HCT116 (cell line): ENCODE data around the gene MYORG. TPM values are rescaled to one million over a fixed set of nuclear protein-coding genes. Genes with fewer than 3 reads are reported as not detected.

Experiments
- ATAC-seq: fragments of 200-7000 bp; cut with Tn5 transposase; 2 replicates; pipeline ENCODE4 v1.9.1; 2020; ENCODE audit warnings: mild to moderate bottlenecking, moderate library complexity
- BruUV-seq: library from RNA; stranded (reverse); fragments of 400-500 nt; replicated peaks from 2 replicates; lab custom pipeline; 2021; lab: Mats Ljungman, UMichigan
- CTCF ChIA-PET: fragments of 300-600 bp; sonication (Branson Sonifier 250); formaldehyde crosslinking; loops from one replicate; lab custom pipeline; 2021; ENCODE audit warnings: antibody characterized with exemption; lab: Charles Lee
- POLR2A ChIA-PET: fragments of 300-600, 350-600 bp; sonication (Branson Sonifier 250); formaldehyde crosslinking; loops from one replicate; lab custom pipeline; 2021; ENCODE audit warnings: antibody characterized with exemption; lab: Charles Lee
- RAD21 ChIA-PET, 2 experiments: fragments of 300-600 bp; sonication (Branson Sonifier 250); formaldehyde crosslinking; loops; one replicate each; lab custom pipeline; 2023; ENCODE audit warnings: low total read pairs in 2 of 2; ENCODE audit not compliant: uncharacterized antibody in 2 of 2, unreplicated experiment in 2 of 2, low non-redundant PET in 1 of 2; lab: Charles Lee
- DNase-seq: peaks from one replicate; pipeline ENCODE4 v3.0.0-alpha.2; 2010; ENCODE audit warnings: low read depth, low spot score
- H2AFZ ChIP-seq: fragments of 200-600 bp; shearing (Covaris generic), sonication (generic); 2 replicates; pipeline ENCODE4 v1.6.1; 2017; ENCODE audit warnings: low read depth, mixed run types, mixed read lengths, antibody characterized with exemption, low read length; ENCODE audit not compliant: poor library complexity, severe bottlenecking
- H3K27ac ChIP-seq: 2 replicates; pipeline ENCODE4 v1.5.1; 2012; ENCODE audit warnings: low read depth, low read length
- H3K27me3 ChIP-seq: fragments of 200-600 bp; sonication (generic); 2 replicates; pipeline ENCODE4 v1.6.1; 2016; ENCODE audit warnings: mixed run types, low read length, mixed read lengths; ENCODE audit not compliant: insufficient read depth
- H3K36me3 ChIP-seq, 2 experiments: fragments of 200-500 bp in 1 of 2; fragments of 200-600 bp in 1 of 2; sonication (Bioruptor generic) in 1 of 2; sonication (generic) in 1 of 2; 2 replicates each; pipeline versions ENCODE4 v1.5.1 to v1.6.1; 2014 to 2016; ENCODE audit warnings: low read length in 2 of 2, inconsistent platforms in 1 of 2, mixed read lengths in 1 of 2, mixed run types in 1 of 2; ENCODE audit not compliant: insufficient read depth in 2 of 2, control insufficient read depth in 1 of 2
- H3K4me1 ChIP-seq, 2 experiments: fragments of 200-600 bp in 1 of 2; sonication (generic) in 1 of 2; 2 replicates each; pipeline versions ENCODE4 v1.5.1 to v1.6.1; 2012 to 2017; ENCODE audit warnings: low read length in 2 of 2, inconsistent platforms in 1 of 2, mild to moderate bottlenecking in 1 of 2, mixed read lengths in 1 of 2, mixed run types in 1 of 2, moderate library complexity in 1 of 2; ENCODE audit not compliant: insufficient read depth in 2 of 2, control insufficient read depth in 1 of 2
- H3K4me2 ChIP-seq: fragments of 200-600 bp; sonication (generic); 2 replicates; pipeline ENCODE4 v1.6.1; 2017; ENCODE audit warnings: mixed run types, low read length, mixed read lengths
- H3K4me3 ChIP-seq, 2 experiments: fragments of 200-600 bp in 1 of 2; sonication (generic) in 1 of 2; replicated peaks in 1 of 2; 2 replicates each; pipeline ENCODE4 v1.5.1; 2011 to 2016; ENCODE audit warnings: low read length in 2 of 2, control low read depth in 1 of 2, low read depth in 1 of 2, mild to moderate bottlenecking in 1 of 2, mixed read lengths in 1 of 2, mixed run types in 1 of 2
- H3K79me2 ChIP-seq: fragments of 200-600 bp; sonication (generic); 2 replicates; pipeline ENCODE4 v1.6.1; 2017; ENCODE audit warnings: mild to moderate bottlenecking, mixed run types, low read length, moderate library complexity, mixed read lengths; ENCODE audit not compliant: insufficient read depth
- H3K9ac ChIP-seq: fragments of 200-600 bp; sonication (generic); 2 replicates; pipeline ENCODE4 v1.6.1; 2016; ENCODE audit warnings: low read length, mixed read lengths
- H3K9me2 ChIP-seq: fragments of 200-600 bp; sonication (generic), shearing (Covaris generic); 2 replicates; pipeline ENCODE4 v1.6.1; 2017; ENCODE audit warnings: mixed run types, mild to moderate bottlenecking, moderate library complexity; ENCODE audit not compliant: insufficient read depth
- H3K9me3 ChIP-seq, 2 experiments: fragments of 200-500 bp in 1 of 2; fragments of 200-600 bp in 1 of 2; sonication (Bioruptor generic) in 1 of 2; sonication (generic) in 1 of 2; 2 replicates each; pipeline ENCODE4 v1.6.1; 2014 to 2017; ENCODE audit warnings: low read length in 2 of 2, mixed read lengths in 2 of 2, inconsistent platforms in 1 of 2, low read depth in 1 of 2, mild to moderate bottlenecking in 1 of 2, mixed run types in 1 of 2, moderate library complexity in 1 of 2; ENCODE audit not compliant: control insufficient read depth in 1 of 2, insufficient read depth in 1 of 2
- H4K20me1 ChIP-seq: fragments of 200-600 bp; sonication (generic), shearing (Covaris generic); 2 replicates; pipeline ENCODE4 v1.6.1; 2017; ENCODE audit warnings: mixed run types, mild to moderate bottlenecking, moderate library complexity; ENCODE audit not compliant: insufficient read depth
- CBX3 ChIP-seq: IDR thresholded peaks from 2 replicates; pipeline ENCODE4 v1.6.1; 2012; ENCODE audit warnings: low read depth
- EGR1 ChIP-seq: IDR thresholded peaks from 2 replicates; pipeline ENCODE4 v1.6.1; 2012; ENCODE audit warnings: low read depth
- ELF1 ChIP-seq: IDR thresholded peaks from 2 replicates; pipeline ENCODE4 v1.6.1; 2012; ENCODE audit warnings: low read depth, borderline replicate concordance
- JUND ChIP-seq: IDR thresholded peaks from 2 replicates; pipeline ENCODE4 v1.6.1; 2012
- POLR2A ChIP-seq: IDR thresholded peaks from 2 replicates; pipeline ENCODE4 v1.7.0; 2011; ENCODE audit warnings: borderline replicate concordance; ENCODE audit not compliant: insufficient read depth, insufficient read length; ENCODE audit errors: extremely low read depth
- POLR2AphosphoS5 ChIP-seq: IDR thresholded peaks from 2 replicates; pipeline ENCODE4 v1.6.1; 2011; ENCODE audit warnings: mild to moderate bottlenecking, low read depth, low read length, moderate library complexity
- REST ChIP-seq: IDR thresholded peaks from 2 replicates; pipeline ENCODE4 v1.6.1; 2012; ENCODE audit warnings: low read depth
- SIN3A ChIP-seq: IDR thresholded peaks from 2 replicates; pipeline ENCODE4 v1.6.1; 2012; ENCODE audit warnings: low read depth
- SP1 ChIP-seq: IDR thresholded peaks from 2 replicates; pipeline ENCODE4 v1.6.1; 2012; ENCODE audit warnings: low read depth
- TCF7L2 ChIP-seq: IDR thresholded peaks from 2 replicates; pipeline ENCODE4 v1.7.0; 2011; ENCODE audit warnings: borderline replicate concordance, inconsistent platforms; ENCODE audit not compliant: insufficient read depth, insufficient read length; ENCODE audit errors: extremely low read depth
- ZNF274 ChIP-seq: fragments of 200-500 bp; sonication (Bioruptor generic); IDR thresholded peaks from 2 replicates; pipeline ENCODE4 v1.6.1; 2014; ENCODE audit warnings: mild to moderate bottlenecking, low read depth, low read length, inconsistent platforms
- intact Hi-C: fragments of 100-400 bp; cut with micrococcal nuclease; formaldehyde crosslinking; loops from 2 replicates; pipeline ENCODE4 v1.10.0; 2022
- total RNA-seq: library from RNA; stranded (reverse); gene quantifications from one replicate; pipeline ENCODE4 v1.2.1, GENCODE V29; 2021; ENCODE audit not compliant: unreplicated experiment
- TF ChIP-seq, protein P1 (sequence below): IDR thresholded peaks from 2 replicates; pipeline ENCODE4 v1.6.1; 2012
- TF ChIP-seq, protein P2 (sequence below): IDR thresholded peaks from 2 replicates; pipeline ENCODE4 v1.6.1; 2011; ENCODE audit warnings: mild to moderate bottlenecking, low read length, moderate library complexity; ENCODE audit not compliant: insufficient replicate concordance; ENCODE audit errors: extremely low read depth

Gene MYORG
- total RNA-seq, 1 experiment from 2014 or later: 8.5 TPM

DNA sequence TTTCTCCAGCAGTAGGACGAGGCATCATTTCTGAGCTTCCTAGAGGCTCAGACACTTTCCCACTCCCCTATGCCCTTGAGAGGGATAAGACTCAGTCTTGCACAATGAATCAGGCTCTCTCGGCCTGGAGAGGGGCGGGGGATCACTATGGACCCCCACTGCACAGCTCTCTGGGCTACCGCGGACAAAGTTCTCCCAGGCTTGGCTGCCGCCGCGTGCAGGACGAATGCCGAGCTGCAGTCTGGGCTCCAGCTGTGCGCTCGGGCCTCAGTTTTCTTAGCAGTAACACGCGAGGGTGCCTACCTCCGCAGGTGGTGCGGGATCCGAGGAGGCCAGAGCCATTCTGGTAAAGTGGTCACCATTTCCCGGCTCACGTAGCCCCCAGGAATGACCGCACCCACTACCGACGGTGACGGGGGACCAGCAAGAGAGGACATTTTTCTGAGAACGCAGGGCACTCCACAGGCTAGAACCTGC, 3.4 kb upstream of the MYORG start:
- intact Hi-C loops: no loop called here
- H2AFZ ChIP-seq: peak overlapping the region; percentile 84
- TF ChIP-seq SIN3A: no peak
- no peak for TF ChIP-seq TCF7L2
- TF ChIP-seq SP1: no peak
- no peak for TF ChIP-seq JUND
- TF ChIP-seq, protein P1, sequence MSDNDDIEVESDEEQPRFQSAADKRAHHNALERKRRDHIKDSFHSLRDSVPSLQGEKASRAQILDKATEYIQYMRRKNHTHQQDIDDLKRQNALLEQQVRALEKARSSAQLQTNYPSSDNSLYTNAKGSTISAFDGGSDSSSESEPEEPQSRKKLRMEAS: no peak
- TF ChIP-seq EGR1: no peak
- TF ChIP-seq POLR2A: no peak
- TF ChIP-seq ELF1: no peak
- no peak for TF ChIP-seq ZNF274
- no peak for TF ChIP-seq POLR2AphosphoS5
- no peak for TF ChIP-seq CBX3
- TF ChIP-seq, protein P2, sequence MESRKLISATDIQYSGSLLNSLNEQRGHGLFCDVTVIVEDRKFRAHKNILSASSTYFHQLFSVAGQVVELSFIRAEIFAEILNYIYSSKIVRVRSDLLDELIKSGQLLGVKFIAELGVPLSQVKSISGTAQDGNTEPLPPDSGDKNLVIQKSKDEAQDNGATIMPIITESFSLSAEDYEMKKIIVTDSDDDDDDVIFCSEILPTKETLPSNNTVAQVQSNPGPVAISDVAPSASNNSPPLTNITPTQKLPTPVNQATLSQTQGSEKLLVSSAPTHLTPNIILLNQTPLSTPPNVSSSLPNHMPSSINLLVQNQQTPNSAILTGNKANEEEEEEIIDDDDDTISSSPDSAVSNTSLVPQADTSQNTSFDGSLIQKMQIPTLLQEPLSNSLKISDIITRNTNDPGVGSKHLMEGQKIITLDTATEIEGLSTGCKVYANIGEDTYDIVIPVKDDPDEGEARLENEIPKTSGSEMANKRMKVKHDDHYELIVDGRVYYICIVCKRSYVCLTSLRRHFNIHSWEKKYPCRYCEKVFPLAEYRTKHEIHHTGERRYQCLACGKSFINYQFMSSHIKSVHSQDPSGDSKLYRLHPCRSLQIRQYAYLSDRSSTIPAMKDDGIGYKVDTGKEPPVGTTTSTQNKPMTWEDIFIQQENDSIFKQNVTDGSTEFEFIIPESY: no peak
- TF ChIP-seq REST: no peak
- H3K9me3 ChIP-seq: no peaks in the 10 kb centered on the region
- H3K9ac ChIP-seq: peak overlapping the region; percentile 19; the same call in 1 of the 2 replicates
- H3K9me2 ChIP-seq: no peaks in the 10 kb centered on the region
- peak overlapping the region; percentile 43; the same call in 1 of the 2 replicates for H3K27ac ChIP-seq
- H3K4me2 ChIP-seq: peak overlapping the region; percentile 91
- peak overlapping the region in 1 of 2 experiments; percentile 56; a peak in 2 of 4 replicates for H3K4me3 ChIP-seq
- no TSS peak for BruUV-seq
- no peaks in the 10 kb centered on the region for H3K36me3 ChIP-seq
- no peaks in the 10 kb centered on the region for H3K27me3 ChIP-seq
- no peaks in the 10 kb centered on the region for H3K79me2 ChIP-seq
- no peaks in the 10 kb centered on the region for H4K20me1 ChIP-seq
- no peak for DNase-seq
- ATAC-seq: no peak
- ChIA-PET CTCF (interaction anchor here (0.9 to 6.7 kb wide), 6 partner anchors 11 to 285 kb away, joined by 3 to 54 read pairs (median 3); no protein-coding TSS in a partner anchor), POLR2A (interaction anchor here (1.1 kb wide), 1 partner anchor 125 kb away, joined by 3 read pairs; no protein-coding TSS in a partner anchor), RAD21 (no interaction called here)
- H3K4me1 ChIP-seq: peaks cover 26 to 46% of the 10 kb centered on the region in 2 experiments
